ENCODE measurements around the gene ITGB1BP1. TPM values are rescaled to one million over a fixed set of nuclear protein-coding genes. Genes with fewer than 3 reads are reported as not detected.

The ITGB1BP1 gene
- total RNA-seq = 100 to 1,000 TPM in 1 of 5 donors, 10 to 100 TPM in 4; 20.1 to 117 (median 36.2) TPM
- 10 to 100 TPM; 67.8 to 78.5 (median 71.5) TPM for polyA plus RNA-seq
- long read RNA-seq, donor 1, partial matches to known transcripts = 0 of 4 reads
- long read RNA-seq, donor 1, other reads (novel, unspliced or antisense) = 0 of 4 reads
- long read RNA-seq, donor 2, transcript ITGB1BP1-202 (7 exons, 1,963 nt) = major isoform, 11 of 19 reads
- long read RNA-seq, donor 2, partial matches to known transcripts = 0 of 19 reads
- long read RNA-seq, donor 2, other reads (novel, unspliced or antisense) = 5 of 19 reads
- long read RNA-seq, donor 3, transcript ITGB1BP1-202 (7 exons, 1,963 nt) = major isoform, 5 of 12 reads
- long read RNA-seq, donor 3, partial matches to known transcripts = 6 of 12 reads
- long read RNA-seq, donor 3, other reads (novel, unspliced or antisense) = 0 of 12 reads
- long read RNA-seq, donor 4 = 0 reads
- long read RNA-seq, donor 5, transcript ITGB1BP1-202 (7 exons, 1,963 nt) = major isoform, 10 of 14 reads
- long read RNA-seq, donor 5, partial matches to known transcripts = 0 of 14 reads
- long read RNA-seq, donor 5, other reads (novel, unspliced or antisense) = 0 of 14 reads
- long read RNA-seq, donor 6 = 0 reads
- long read RNA-seq, donor 7, full-length matches to known transcripts = 12 of 32 reads
- long read RNA-seq, donor 7, partial matches to known transcripts = 15 of 32 reads
- long read RNA-seq, donor 7, other reads (novel, unspliced or antisense) = 5 of 32 reads
- long read RNA-seq, donor 8, transcript ITGB1BP1-202 (7 exons, 1,963 nt) = major isoform, 11 of 11 reads
- long read RNA-seq, donor 8, partial matches to known transcripts = 0 of 11 reads
- long read RNA-seq, donor 8, other reads (novel, unspliced or antisense) = 0 of 11 reads
- long read RNA-seq, donor 9, full-length matches to known transcripts = 11 of 22 reads
- long read RNA-seq, donor 9, partial matches to known transcripts = 11 of 22 reads
- long read RNA-seq, donor 9, other reads (novel, unspliced or antisense) = 0 of 22 reads
- long read RNA-seq, donor 10, partial matches to known transcripts = 0 of 1 reads
- long read RNA-seq, donor 10, other reads (novel, unspliced or antisense) = 0 of 1 reads

DNA sequence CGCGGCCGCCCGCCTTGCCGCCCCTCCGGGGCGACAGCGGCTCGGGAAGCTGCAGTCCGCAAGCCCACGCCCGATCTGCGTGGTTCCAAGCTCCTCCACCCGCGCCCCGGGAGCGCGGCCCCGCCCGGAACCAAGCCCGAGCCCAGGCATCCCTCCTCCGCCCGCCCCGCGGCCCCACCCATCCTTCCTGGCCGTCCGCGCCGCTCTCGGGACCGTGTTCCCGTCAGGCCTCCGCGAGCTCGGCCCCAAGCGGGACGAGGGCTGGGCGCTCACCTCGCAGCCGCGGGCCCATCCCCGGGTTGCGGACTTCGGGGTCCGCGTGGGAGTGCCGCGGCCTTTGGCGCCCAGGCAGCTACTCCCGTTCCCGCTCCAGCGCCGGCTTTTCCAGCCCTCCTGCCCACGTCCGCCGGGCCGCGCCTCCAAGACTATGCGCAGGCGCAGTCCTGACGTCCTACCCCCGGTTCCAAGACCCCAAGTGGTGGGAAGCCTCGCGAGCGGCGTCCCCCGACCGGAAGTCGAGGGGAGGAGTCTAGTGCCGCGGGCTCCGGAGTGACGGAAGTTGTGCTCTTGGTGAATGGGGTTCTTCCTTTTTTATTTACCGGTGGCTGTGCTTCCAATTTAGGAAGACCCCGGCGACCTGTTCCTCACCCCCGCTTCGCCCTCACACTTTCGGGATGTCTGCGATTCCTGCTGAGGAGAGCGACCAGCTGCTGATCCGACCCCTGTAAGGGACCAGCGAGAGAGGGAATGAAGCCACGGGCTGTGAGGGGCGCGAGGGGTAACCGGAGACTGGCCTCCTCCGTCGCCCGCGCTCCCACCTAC, at the start of gene ITGB1BP1, which contains the start of gene CPSF3:
TSS of gene ITGB1BP1 (minus strand) at position 429 of the 822 bp plus-strand sequence. CDS start 4,831 bp downstream, outside the sequence.
TSS of gene CPSF3 (plus strand) at position 555 of the 822 bp plus-strand sequence. CDS start at position 675, 120 bp downstream.
- TF ChIP-seq POLR2AphosphoS5 (IDR thresholded peaks at IDR 0.05) = peak; percentile 56 to 95 (median 93)
- TF ChIP-seq CTCF (IDR thresholded peaks at IDR 0.05) = peak in 3 of 7 experiments; percentile 14 to 22 (median 17)
- TF ChIP-seq POLR2A (IDR thresholded peaks at IDR 0.05) = peak in 1 of 4 donors; percentile 19
- TF ChIP-seq EP300 (IDR thresholded peaks at IDR 0.05) = no peak
- H3K27ac ChIP-seq = peak within 1 kb of the TSS; percentile 87 to 96 (median 95)
- peak within 1 kb of the TSS; percentile 72 to 86 (median 80) for H3K4me3 ChIP-seq
- DNase-seq = peak; percentile 97 to 99
- no peaks in the 10 kb centered on the region for H3K9me3 ChIP-seq
- intact Hi-C loops (cut with DNase I; ENCODE audit: low total_unique reads) = no loop called here
- 0 to 1% (median 1%) methylated on average over 36 to 91 of the region's 91 CpGs for WGBS, 5 donors
- peaks cover 22 to 51% (median 33%) of the 10 kb centered on the region in 4 donors for H3K4me1 ChIP-seq
- peaks cover 0 to 2% (median under 1%) of the 10 kb centered on the region in 4 donors for H3K36me3 ChIP-seq
- H3K27me3 ChIP-seq = no peaks in the 10 kb centered on the region

- H3K9me3 ChIP-seq = no peaks in the 10 kb centered on the region
- no peak overlapping the region for H3K27ac ChIP-seq
- no peak for TF ChIP-seq CTCF (IDR thresholded peaks at IDR 0.05)
- no peak for TF ChIP-seq EP300 (IDR thresholded peaks at IDR 0.05)
- no peak for TF ChIP-seq POLR2A (IDR thresholded peaks at IDR 0.05)
- no peak for TF ChIP-seq POLR2AphosphoS5 (IDR thresholded peaks at IDR 0.05)
- no peaks in the 10 kb centered on the region for H3K27me3 ChIP-seq
- no peak overlapping the region for H3K4me3 ChIP-seq
- H3K36me3 ChIP-seq = peaks cover 6 to 44% (median 36%) of the 10 kb centered on the region in 4 donors
- DNase-seq = no peak
- intact Hi-C loops (cut with DNase I; ENCODE audit: low total_unique reads) = no loop called here
- 93 to 99% (median 97%) methylated on average over 9 of the region's 9 CpGs for WGBS, 5 donors
- H3K4me1 ChIP-seq = peaks cover 22 to 37% (median 34%) of the 10 kb centered on the region in 4 donors
Observed at GRCh38 chr2:9472511-9472910, 49.2 kb upstream of the ITGB1BP1 start.

DNA sequence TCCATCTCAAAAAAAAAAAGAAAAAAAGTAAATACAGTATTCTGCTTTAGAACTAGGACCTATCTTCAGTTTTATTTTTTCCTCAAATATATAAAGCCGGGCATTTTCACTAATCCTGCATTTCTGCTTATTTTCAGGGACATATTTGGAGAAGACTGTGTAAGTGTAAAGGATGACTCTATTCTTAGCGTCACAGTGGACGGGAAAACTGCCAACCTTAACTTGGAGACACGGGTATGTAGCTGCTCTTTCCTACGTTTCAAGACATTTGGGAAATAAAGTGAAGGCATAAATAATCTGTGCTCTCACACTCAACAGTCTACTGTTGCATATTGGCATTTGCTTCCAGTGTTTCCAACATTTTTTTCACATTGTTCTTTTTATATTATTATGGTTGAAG, 47.9 kb upstream of the ITGB1BP1 start:
- intact Hi-C loops (cut with DNase I; ENCODE audit: low total_unique reads) = no loop called here
- TF ChIP-seq POLR2AphosphoS5 (IDR thresholded peaks at IDR 0.05) = no peak
- TF ChIP-seq EP300 (IDR thresholded peaks at IDR 0.05) = no peak
- no peak for TF ChIP-seq CTCF (IDR thresholded peaks at IDR 0.05)
- TF ChIP-seq POLR2A (IDR thresholded peaks at IDR 0.05) = no peak
- Histone ChIP-seq H3K4me1 (peaks cover 14 to 25% (median 23%) of the 10 kb centered on the region in 4 donors), H3K27me3 (no peaks in the 10 kb centered on the region), H3K9me3 (no peaks in the 10 kb centered on the region), H3K4me3 (no peak overlapping the region), H3K36me3 (peaks cover 6 to 42% (median 33%) of the 10 kb centered on the region in 4 donors), H3K27ac (no peak overlapping the region)
- DNase-seq = no peak
- 84 to 91% (median 90%) methylated on average over 5 of the region's 5 CpGs for WGBS, 5 donors

Measured in stomach (tissue), 19 donors.